Measurements from ENCODE around the gene DCAF7. TPM values are rescaled to one million over a fixed set of nuclear protein-coding genes. Genes with fewer than 3 reads are reported as not detected.

The DCAF7 gene
- total RNA-seq, 2 donors from 2014 or later: 29.2 to 29.5 TPM

DNA sequence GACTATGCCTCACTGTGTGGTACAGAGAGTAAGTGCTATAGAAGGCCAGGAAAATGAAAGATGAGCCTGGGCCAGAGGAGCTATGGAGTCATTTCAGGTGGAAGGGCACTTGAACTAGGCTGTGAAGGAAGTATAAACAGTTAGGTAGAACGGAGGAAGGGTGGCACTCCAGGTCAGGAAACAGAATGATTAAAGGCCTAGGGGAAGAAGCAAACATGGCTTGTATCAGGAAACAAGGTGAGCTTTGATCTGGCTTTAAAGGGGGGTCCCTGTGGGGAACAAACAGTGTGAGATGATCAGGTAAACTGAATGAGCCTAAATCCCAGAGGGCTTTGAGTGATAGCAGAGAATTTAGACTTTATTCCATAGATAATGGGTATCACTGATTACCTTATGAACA is 88.8 kb downstream of the DCAF7 start:
- Histone ChIP-seq H3K4me1 (ENCODE audit: control insufficient read depth in 1 of 2, low read depth in 2 of 2) (peaks cover 0 to 7% of the 10 kb centered on the region in 2 donors), H3K36me3 (peaks cover 13% of the 10 kb centered on the region), H3K27ac (no peak overlapping the region), H3K27me3 (replicated peaks; ENCODE audit: insufficient read depth) (no peaks in the 10 kb centered on the region), H3K9me3 (no peaks in the 10 kb centered on the region), H3K4me3 (no peak overlapping the region)
- TF ChIP-seq, protein P1, sequence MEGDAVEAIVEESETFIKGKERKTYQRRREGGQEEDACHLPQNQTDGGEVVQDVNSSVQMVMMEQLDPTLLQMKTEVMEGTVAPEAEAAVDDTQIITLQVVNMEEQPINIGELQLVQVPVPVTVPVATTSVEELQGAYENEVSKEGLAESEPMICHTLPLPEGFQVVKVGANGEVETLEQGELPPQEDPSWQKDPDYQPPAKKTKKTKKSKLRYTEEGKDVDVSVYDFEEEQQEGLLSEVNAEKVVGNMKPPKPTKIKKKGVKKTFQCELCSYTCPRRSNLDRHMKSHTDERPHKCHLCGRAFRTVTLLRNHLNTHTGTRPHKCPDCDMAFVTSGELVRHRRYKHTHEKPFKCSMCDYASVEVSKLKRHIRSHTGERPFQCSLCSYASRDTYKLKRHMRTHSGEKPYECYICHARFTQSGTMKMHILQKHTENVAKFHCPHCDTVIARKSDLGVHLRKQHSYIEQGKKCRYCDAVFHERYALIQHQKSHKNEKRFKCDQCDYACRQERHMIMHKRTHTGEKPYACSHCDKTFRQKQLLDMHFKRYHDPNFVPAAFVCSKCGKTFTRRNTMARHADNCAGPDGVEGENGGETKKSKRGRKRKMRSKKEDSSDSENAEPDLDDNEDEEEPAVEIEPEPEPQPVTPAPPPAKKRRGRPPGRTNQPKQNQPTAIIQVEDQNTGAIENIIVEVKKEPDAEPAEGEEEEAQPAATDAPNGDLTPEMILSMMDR (IDR thresholded peaks at IDR 0.05): no peak
- no peak for DNase-seq (ENCODE audit: low spot score)
- ATAC-seq (ENCODE audit: insufficient number of reproducible peaks, low FRiP score, low read depth): no peak

DNA sequence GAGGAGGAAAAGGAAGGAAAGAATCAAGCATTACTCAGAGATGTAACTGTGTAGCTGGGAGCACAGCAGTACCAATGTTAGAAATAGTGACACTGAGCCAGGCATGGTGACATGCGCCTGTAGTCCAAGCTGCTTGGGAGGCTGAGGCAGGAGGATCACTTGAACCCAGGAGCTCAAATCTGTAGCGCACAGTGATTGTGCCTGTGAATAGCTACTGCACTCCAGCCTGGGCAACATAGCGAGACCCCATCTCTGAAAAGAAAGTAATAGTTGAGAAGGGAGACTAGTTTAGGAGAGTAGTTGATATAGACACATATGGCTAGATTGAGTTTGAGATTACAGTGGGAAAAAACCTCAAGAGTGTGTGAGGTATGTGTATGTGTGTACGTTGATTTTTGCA is 89.8 kb downstream of the DCAF7 start:
- ATAC-seq (ENCODE audit: insufficient number of reproducible peaks, low FRiP score, low read depth): no peak
- TF ChIP-seq, protein P1 (IDR thresholded peaks at IDR 0.05): no peak
- DNase-seq (ENCODE audit: low spot score): no peak
- Histone ChIP-seq H3K4me1 (ENCODE audit: control insufficient read depth in 1 of 2, low read depth in 2 of 2) (peaks cover 0 to under 1% of the 10 kb centered on the region in 2 donors), H3K9me3 (no peaks in the 10 kb centered on the region), H3K27me3 (replicated peaks; ENCODE audit: insufficient read depth) (no peaks in the 10 kb centered on the region), H3K36me3 (peaks cover 7% of the 10 kb centered on the region), H3K27ac (no peak overlapping the region), H3K4me3 (no peak overlapping the region)

DNA sequence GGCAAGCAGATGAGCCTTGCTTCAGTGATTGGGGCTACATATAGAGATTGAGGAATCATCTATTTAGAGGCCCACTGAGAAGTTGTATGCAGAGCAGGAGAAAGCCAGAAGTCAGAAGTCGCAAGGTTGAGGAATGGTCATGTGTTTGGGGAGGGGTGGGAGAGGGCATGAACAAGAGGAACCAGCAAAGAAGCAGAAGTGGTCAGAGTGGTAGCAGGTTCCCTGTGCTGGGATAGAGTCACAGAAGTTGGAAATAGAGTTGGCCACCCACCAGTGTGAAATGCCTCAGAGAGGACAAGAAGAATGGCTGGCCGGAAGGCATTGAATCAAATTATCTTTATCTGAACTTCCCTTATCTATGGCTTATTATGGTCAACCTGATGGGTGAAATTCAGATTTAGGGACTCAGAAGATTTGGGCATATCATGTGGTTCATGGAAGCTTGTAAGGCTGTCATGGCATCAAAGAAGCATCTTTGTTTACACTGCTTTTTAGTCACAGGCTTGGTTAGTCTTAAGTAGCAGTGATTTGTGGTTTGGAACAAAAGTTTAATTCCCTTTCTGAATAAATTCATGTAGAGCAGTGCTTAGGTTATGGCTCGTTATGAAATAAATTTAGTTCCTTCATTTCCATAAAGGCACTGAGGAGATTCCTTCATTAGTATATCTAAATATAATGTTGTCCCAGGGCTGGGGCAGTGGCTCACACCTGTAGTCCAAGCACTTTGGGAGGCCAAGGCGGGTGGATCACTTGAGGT is 91.6 kb downstream of the DCAF7 start:
- Histone ChIP-seq H3K4me1 (ENCODE audit: control insufficient read depth in 1 of 2, low read depth in 2 of 2) (peaks cover 7 to 9% of the 10 kb centered on the region in 2 donors), H3K4me3 (no peak overlapping the region), H3K27me3 (replicated peaks; ENCODE audit: insufficient read depth) (no peaks in the 10 kb centered on the region), H3K9me3 (no peaks in the 10 kb centered on the region), H3K27ac (no peak overlapping the region), H3K36me3 (no peaks in the 10 kb centered on the region)
- TF ChIP-seq, protein P1 (IDR thresholded peaks at IDR 0.05): no peak
- no peak for ATAC-seq (ENCODE audit: insufficient number of reproducible peaks, low FRiP score, low read depth)
- DNase-seq (ENCODE audit: low spot score): no peak

Other genes starting within 250 kb of the DCAF7 start
- 10 to 100 TPM; 19.0 to 23.7 TPM for gene CYB561, start 104.2 kb upstream of the DCAF7 start, total RNA-seq
- 10 to 100 TPM in 1 of 2 donors, 1 to 10 TPM in 1; 5.4 to 16.5 TPM for gene ACE, start 73.4 kb upstream of the DCAF7 start, total RNA-seq
- gene KCNH6, start 27.1 kb upstream of the DCAF7 start, total RNA-seq: not detected
- 10 to 100 TPM; 11.1 to 11.4 TPM for gene TACO1, start 50.4 kb downstream of the DCAF7 start, total RNA-seq
- gene MAP3K3, start 71.9 kb downstream of the DCAF7 start, total RNA-seq: 100 to 1,000 TPM in 1 of 2 donors, 10 to 100 TPM in 1; 85.3 to 102 TPM
- gene LIMD2, start 149.6 kb downstream of the DCAF7 start, total RNA-seq: 10 to 100 TPM; 26.2 to 29.6 TPM
- 10 to 100 TPM; 40.9 to 62.2 TPM for gene STRADA, start 191.3 kb downstream of the DCAF7 start, total RNA-seq
- 100 to 1,000 TPM in 1 of 2 donors, 10 to 100 TPM in 1; 40.2 to 101 TPM for gene CCDC47, start 223.1 kb downstream of the DCAF7 start, total RNA-seq
- gene DDX42, start 223.7 kb downstream of the DCAF7 start, total RNA-seq: 100 to 1,000 TPM in 1 of 2 donors, 10 to 100 TPM in 1; 92.9 to 157 TPM